Measurements from ENCODE around the gene CCDC102B. TPM values are rescaled to one million over a fixed set of nuclear protein-coding genes. Genes with fewer than 3 reads are reported as not detected.

CCDC102B gene
- total and polyA plus RNA-seq, 2 of the 8 experiments (the other 6 are each of a cell fraction or from before 2014, with no cell fraction given) = 0.80 to 1.1 TPM

DNA sequence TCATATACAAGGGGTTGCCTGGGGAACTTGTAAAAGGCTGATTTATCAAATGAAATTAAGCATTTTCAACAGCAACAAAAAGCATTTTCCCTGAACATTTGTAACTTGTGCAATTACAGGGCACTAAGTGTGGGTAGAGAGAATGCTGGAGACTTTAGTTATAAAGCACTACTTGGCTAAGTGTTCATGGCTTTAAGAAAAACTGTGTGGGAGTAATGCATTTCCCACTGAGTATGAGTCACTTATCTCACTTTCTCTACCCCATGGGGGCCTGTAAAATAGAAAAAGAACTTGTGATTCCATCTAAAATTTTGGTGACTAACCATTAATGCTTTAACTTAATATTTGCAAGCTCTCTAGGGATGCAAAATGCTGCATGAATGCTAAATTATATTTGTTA lies 193.4 kb downstream of the CCDC102B start:
- H3K27me3 ChIP-seq (replicated peaks in 1 of 4; ENCODE audit: control insufficient read depth in 3 of 4, extremely low read depth in 1 of 4, insufficient read depth in 3 of 4, low read length in 3 of 4) = no peaks in the 10 kb centered on the region
- H2BK15ac ChIP-seq (ENCODE audit: low read length) = no peak overlapping the region
- TF ChIP-seq JUN (IDR thresholded peaks at IDR 0.05; ENCODE audit: low read depth, low read length) = no peak
- no peak for TF ChIP-seq KDM4A (IDR thresholded peaks at IDR 0.05; ENCODE audit: low read depth, low read length, severe bottlenecking)
- TF ChIP-seq ASH2L (IDR thresholded peaks at IDR 0.05; ENCODE audit: low read length) = no peak
- TF ChIP-seq TCF12 (IDR thresholded peaks at IDR 0.05; ENCODE audit: low read depth, low read length) = no peak
- no peak for TF ChIP-seq YY1 (IDR thresholded peaks at IDR 0.05; ENCODE audit: low read depth, low read length)
- TF ChIP-seq CBX5 (IDR thresholded peaks at IDR 0.05; ENCODE audit: low read depth, low read length) = no peak
- no peak for TF ChIP-seq BACH1 (IDR thresholded peaks at IDR 0.05; ENCODE audit: low read length)
- TF ChIP-seq, protein P1, sequence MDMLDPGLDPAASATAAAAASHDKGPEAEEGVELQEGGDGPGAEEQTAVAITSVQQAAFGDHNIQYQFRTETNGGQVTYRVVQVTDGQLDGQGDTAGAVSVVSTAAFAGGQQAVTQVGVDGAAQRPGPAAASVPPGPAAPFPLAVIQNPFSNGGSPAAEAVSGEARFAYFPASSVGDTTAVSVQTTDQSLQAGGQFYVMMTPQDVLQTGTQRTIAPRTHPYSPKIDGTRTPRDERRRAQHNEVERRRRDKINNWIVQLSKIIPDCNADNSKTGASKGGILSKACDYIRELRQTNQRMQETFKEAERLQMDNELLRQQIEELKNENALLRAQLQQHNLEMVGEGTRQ (IDR thresholded peaks at IDR 0.05; ENCODE audit: low read length) = no peak
- TF ChIP-seq TAF1 (IDR thresholded peaks at IDR 0.05; ENCODE audit: low read depth, low read length) = no peak
- no peak for TF ChIP-seq GTF2F1 (IDR thresholded peaks at IDR 0.05; ENCODE audit: borderline replicate concordance, low read depth, low read length)
- H3K18ac ChIP-seq (ENCODE audit: extremely low read depth, low read length) = no peak overlapping the region
- no peak overlapping the region for H3K4me2 ChIP-seq (ENCODE audit: insufficient read depth in 1 of 2, low read depth in 2 of 2, low read length in 2 of 2)
- H3K79me1 ChIP-seq (ENCODE audit: low read depth, low read length) = no peaks in the 10 kb centered on the region
- no peak overlapping the region for H4K8ac ChIP-seq (ENCODE audit: extremely low read depth, insufficient read depth, low read length)
- no peaks in the 10 kb centered on the region for H3K4me1 ChIP-seq (replicated peaks in 1 of 4; ENCODE audit: control insufficient read depth in 3 of 4, insufficient read depth in 4 of 4, low read length in 3 of 4)
- H3K4me3 ChIP-seq (ENCODE audit: extremely low read depth in 1 of 4, insufficient read depth in 2 of 4, low read depth in 3 of 4, low read length in 4 of 4) = no peak overlapping the region
- ChIA-PET CTCF (ENCODE audit: partially characterized antibody) (no interaction called here), POLR2A (ENCODE audit: partially characterized antibody) (interaction anchor here (0.5 kb wide), 1 partner anchor 183 kb away, joined by 3 read pairs; no protein-coding TSS in a partner anchor)
- no peak overlapping the region for H2BK12ac ChIP-seq (ENCODE audit: low read depth, low read length)
- H2AK5ac ChIP-seq (ENCODE audit: low read depth, low read length) = no peak overlapping the region
- H2BK20ac ChIP-seq (ENCODE audit: low read length) = no peak overlapping the region
- no peak overlapping the region for H2AFZ ChIP-seq (ENCODE audit: low read length)
- H3K9me3 ChIP-seq (ENCODE audit: insufficient read depth in 2 of 2, low read depth in 1 of 2, low read length in 1 of 2) = no peaks in the 10 kb centered on the region
- H3K23me2 ChIP-seq (ENCODE audit: low read depth, low read length) = no peaks in the 10 kb centered on the region
- H3K27ac ChIP-seq (ENCODE audit: low read depth, low read length) = no peak overlapping the region
- H3K4ac ChIP-seq (replicated peaks; ENCODE audit: insufficient read length, low read depth, low read length) = no peak overlapping the region
- no peak overlapping the region for H2BK5ac ChIP-seq (ENCODE audit: low read depth, low read length)
- H3K56ac ChIP-seq (replicated peaks; ENCODE audit: insufficient read length, low read depth, low read length) = no peak overlapping the region
- H3K23ac ChIP-seq (ENCODE audit: insufficient read length) = no peak overlapping the region
- H3K9ac ChIP-seq (replicated peaks in 1 of 4; ENCODE audit: extremely low read depth in 1 of 4, low read depth in 3 of 4, low read length in 3 of 4) = no peak overlapping the region
- no peaks in the 10 kb centered on the region for H3K36me3 ChIP-seq (ENCODE audit: control insufficient read depth in 2 of 4, insufficient read depth in 4 of 4, low read length in 3 of 4)
- no peak overlapping the region for H4K5ac ChIP-seq (ENCODE audit: insufficient read length, low read depth, low read length)
- no peak overlapping the region for H4K91ac ChIP-seq (replicated peaks; ENCODE audit: insufficient read length, low read length)
- FAIRE-seq = no peak
- no peaks in the 10 kb centered on the region for H4K20me1 ChIP-seq (replicated peaks in 1 of 2; ENCODE audit: control insufficient read depth in 1 of 2, insufficient read depth in 2 of 2, low read length in 2 of 2)
- H3K14ac ChIP-seq (ENCODE audit: insufficient read length) = no peak overlapping the region
- DNase-seq (ENCODE audit: low read depth in 1 of 2, low spot score in 2 of 2) = no peak
- no peaks in the 10 kb centered on the region for H3K79me2 ChIP-seq (ENCODE audit: control insufficient read depth in 1 of 2, insufficient read depth in 2 of 2, low read length in 2 of 2)
- H2BK120ac ChIP-seq (replicated peaks; ENCODE audit: low read depth, low read length) = no peak overlapping the region
